ENCODE data around the gene TCP11L1. TPM values are rescaled to one million over a fixed set of nuclear protein-coding genes. Genes with fewer than 3 reads are reported as not detected.

TCP11L1 gene
- total RNA-seq, 1 experiment from 2014 or later, result 22.8 TPM

GRCh38 chr11:33059331-33060007 lies 20.1 kb downstream of the TCP11L1 start:
- BruUV-seq (replicated peaks), result TSS peak; percentile 11
- POLR2A ChIA-PET, result no interaction called here

GRCh38 chr11:33060271-33060670 lies 20.9 kb downstream of the TCP11L1 start:
- Mint-ChIP-seq H3K4me3 (ENCODE audit: unreplicated experiment) (no peak overlapping the region), H3K27me3 (ENCODE audit: insufficient read depth, unreplicated experiment) (no peaks in the 10 kb centered on the region), H3K36me3 (ENCODE audit: insufficient read depth, unreplicated experiment) (peaks cover 40% of the 10 kb centered on the region), H3K9me3 (ENCODE audit: unreplicated experiment) (no peaks in the 10 kb centered on the region), H3K4me1 (ENCODE audit: low read depth, unreplicated experiment) (peaks cover 24% of the 10 kb centered on the region), H3K27ac (ENCODE audit: unreplicated experiment) (peak overlapping the region; percentile 7)
- intact Hi-C loops (cut with micrococcal nuclease; ENCODE audit: unreplicated experiment), result loop anchor here (2.0 kb wide), 1 partner anchor 45 kb away; the partner anchor contains the start of gene DEPDC7
- Histone ChIP-seq H3K9me3 (no peaks in the 10 kb centered on the region), H3K27me3 (replicated peaks; ENCODE audit: control insufficient read depth, insufficient read depth, low read length) (no peaks in the 10 kb centered on the region), H3K36me3 (ENCODE audit: control insufficient read depth, insufficient read depth, low read length) (peaks cover 5% of the 10 kb centered on the region), H3K4me3 (ENCODE audit: low read depth, low read length) (no peak overlapping the region), H3K4me1 (peaks cover 37% of the 10 kb centered on the region)
- TF ChIP-seq CTCF (IDR thresholded peaks at IDR 0.05; ENCODE audit: insufficient read depth in 1 of 2, low read depth in 1 of 2, low read length in 1 of 2, severe bottlenecking in 1 of 2, unreplicated experiment in 1 of 2), result no peak
- no TSS peak for BruUV-seq (replicated peaks)
- ChIA-PET CTCF (interaction anchor here (0.6 to 2.1 kb wide), 2 partner anchors 44 to 676 kb away, joined by 3 to 7 read pairs; partner anchors contain the start of genes CD59 and DEPDC7), POLR2A (interaction anchor here (1.0 kb wide), 1 partner anchor 8 kb away, joined by 3 read pairs; no protein-coding TSS in a partner anchor)
- DNase-seq, result no peak

More at GRCh38 chr11:33059331-33060007, 20.1 kb downstream of the TCP11L1 start:
- H3K36me3 ChIP-seq (ENCODE audit: control insufficient read depth, insufficient read depth, low read length), result peaks cover 5% of the 10 kb centered on the region
- H3K36me3 Mint-ChIP-seq (ENCODE audit: insufficient read depth, unreplicated experiment), result peaks cover 46% of the 10 kb centered on the region
- no peak for DNase-seq
- no peak for TF ChIP-seq CTCF (IDR thresholded peaks at IDR 0.05; ENCODE audit: insufficient read depth in 1 of 2, low read depth in 1 of 2, low read length in 1 of 2, severe bottlenecking in 1 of 2, unreplicated experiment in 1 of 2)
- no peaks in the 10 kb centered on the region for H3K9me3 ChIP-seq
- no peaks in the 10 kb centered on the region for H3K27me3 Mint-ChIP-seq (ENCODE audit: insufficient read depth, unreplicated experiment)
- CTCF ChIA-PET, result interaction anchor here (2.1 kb wide), 1 partner anchor 44 kb away, joined by 7 read pairs; the partner anchor contains the start of gene DEPDC7
- intact Hi-C loops (cut with micrococcal nuclease; ENCODE audit: unreplicated experiment), result loop anchor here (2.0 kb wide), 1 partner anchor 45 kb away; the partner anchor contains the start of gene DEPDC7
- no peak overlapping the region for H3K4me3 ChIP-seq (ENCODE audit: low read depth, low read length)
- H3K4me1 Mint-ChIP-seq (ENCODE audit: low read depth, unreplicated experiment), result peaks cover 24% of the 10 kb centered on the region
- no peak overlapping the region for H3K4me3 Mint-ChIP-seq (ENCODE audit: unreplicated experiment)
- peaks cover 37% of the 10 kb centered on the region for H3K4me1 ChIP-seq
- peak overlapping the region; percentile 7 for H3K27ac Mint-ChIP-seq (ENCODE audit: unreplicated experiment)
- H3K9me3 Mint-ChIP-seq (ENCODE audit: unreplicated experiment), result no peaks in the 10 kb centered on the region
- no peaks in the 10 kb centered on the region for H3K27me3 ChIP-seq (replicated peaks; ENCODE audit: control insufficient read depth, insufficient read depth, low read length)

DNA sequence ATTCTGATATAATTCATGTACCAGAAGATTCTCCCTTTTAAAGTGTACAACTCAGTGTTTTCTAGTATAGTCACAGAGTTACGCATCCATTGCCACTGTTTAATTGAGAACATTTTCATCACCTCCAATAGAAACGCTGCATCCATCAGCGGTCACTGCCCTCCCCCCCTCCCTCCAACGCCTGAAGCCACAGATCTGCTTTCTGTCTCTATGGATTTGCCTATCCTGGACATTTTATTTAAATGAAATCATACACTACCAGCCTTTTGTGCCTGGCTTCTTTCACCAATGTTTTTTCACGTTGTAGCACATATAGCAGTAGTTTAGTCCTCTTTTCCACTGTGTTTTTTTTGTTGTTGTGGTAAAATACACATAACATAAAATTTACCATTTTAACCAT lies 22.8 kb downstream of the TCP11L1 start:
- intact Hi-C loops (cut with micrococcal nuclease; ENCODE audit: unreplicated experiment), result no loop called here
- Mint-ChIP-seq H3K27ac (ENCODE audit: unreplicated experiment) (peak overlapping the region; percentile 51), H3K4me3 (ENCODE audit: unreplicated experiment) (no peak overlapping the region), H3K9me3 (ENCODE audit: unreplicated experiment) (no peaks in the 10 kb centered on the region), H3K4me1 (ENCODE audit: low read depth, unreplicated experiment) (peaks cover 26% of the 10 kb centered on the region), H3K27me3 (ENCODE audit: insufficient read depth, unreplicated experiment) (no peaks in the 10 kb centered on the region), H3K36me3 (ENCODE audit: insufficient read depth, unreplicated experiment) (peaks cover 47% of the 10 kb centered on the region)
- TF ChIP-seq CTCF (IDR thresholded peaks at IDR 0.05; ENCODE audit: insufficient read depth in 1 of 2, low read depth in 1 of 2, low read length in 1 of 2, severe bottlenecking in 1 of 2, unreplicated experiment in 1 of 2), result no peak
- no peaks in the 10 kb centered on the region for H3K9me3 ChIP-seq
- H3K27me3 ChIP-seq (replicated peaks; ENCODE audit: control insufficient read depth, insufficient read depth, low read length), result no peaks in the 10 kb centered on the region
- H3K36me3 ChIP-seq (ENCODE audit: control insufficient read depth, insufficient read depth, low read length), result peaks cover 5% of the 10 kb centered on the region
- H3K4me3 ChIP-seq (ENCODE audit: low read depth, low read length), result no peak overlapping the region
- no TSS peak for BruUV-seq (replicated peaks)
- ChIA-PET POLR2A (interaction anchor here (0.6 to 1.2 kb wide), 3 partner anchors 22 to 46 kb away, joined by 3 to 5 read pairs (median 4); partner anchors contain the start of genes DEPDC7 and TCP11L1), CTCF (interaction anchor here (0.8 to 1.4 kb wide), 2 partner anchors 28 to 36 kb away, joined by 3 to 4 read pairs; no protein-coding TSS in a partner anchor)
- peaks cover 39% of the 10 kb centered on the region for H3K4me1 ChIP-seq
- no peak for DNase-seq

Measured in Caco-2 (cell line).